Inflammatory macrophage (primary cell): ENCODE results near the gene ADCY10.
"Not testable (repeated sequence)": the region's sequence is repeated elsewhere in the genome, so short reads cannot be mapped to it uniquely, and the experiment has no call there.

Experiments
- DNase-seq, 2 donors: peaks; one replicate each; pipeline ENCODE4 v3.0.0-alpha.2; 2020 to 2022

Gene ADCY10

DNA sequence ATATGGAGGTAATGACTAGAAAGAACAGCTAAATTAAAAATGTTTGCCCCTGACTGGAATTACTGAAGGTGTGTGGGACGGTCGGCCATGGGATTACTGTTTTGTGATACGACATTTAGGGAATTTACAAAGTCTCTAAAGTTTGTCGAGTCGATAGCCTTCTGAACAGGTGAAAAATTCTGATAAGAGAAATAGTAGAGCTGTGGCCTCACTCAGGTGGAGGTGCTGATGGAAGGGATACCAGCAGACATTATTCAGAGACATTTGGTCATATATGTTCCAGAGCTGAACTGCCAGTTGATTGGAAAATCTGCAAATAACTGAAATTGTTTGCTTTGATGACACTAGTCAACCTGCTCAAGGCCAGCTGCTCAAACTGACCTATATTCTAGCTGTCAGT is 71.1 kb downstream of the ADCY10 start:
- no peak for DNase-seq

- DNase-seq, result no peak
Measured at GRCh38 chr1:167841530-167841929, 72.4 kb downstream of the ADCY10 start.

- no peak for DNase-seq
Measured at GRCh38 chr1:167839009-167839408, 74.9 kb downstream of the ADCY10 start.

GRCh38 chr1:167837326-167837725 is 76.6 kb downstream of the ADCY10 start:
- peak in 1 of 2 donors; percentile 12 for DNase-seq

DNA sequence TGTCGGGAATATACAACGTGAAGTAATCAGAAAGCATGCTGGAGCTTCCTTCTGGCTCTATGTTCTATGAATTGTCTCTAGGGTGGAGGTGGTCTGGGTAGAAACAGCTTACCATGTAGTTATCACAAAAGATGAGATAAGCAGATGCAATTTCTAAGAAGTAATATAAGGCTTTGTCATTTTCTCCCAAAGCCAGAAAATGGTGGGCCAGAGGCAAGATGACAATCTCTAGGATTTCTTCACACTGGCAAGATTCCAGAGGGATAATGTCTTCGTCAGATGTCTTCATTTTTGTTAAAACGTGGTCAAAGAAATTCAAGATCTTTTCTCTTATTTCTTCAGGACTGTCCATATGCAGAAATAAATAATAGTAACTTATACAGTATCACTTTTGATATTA is 77.7 kb downstream of the ADCY10 start:
- DNase-seq, result no peak

DNA sequence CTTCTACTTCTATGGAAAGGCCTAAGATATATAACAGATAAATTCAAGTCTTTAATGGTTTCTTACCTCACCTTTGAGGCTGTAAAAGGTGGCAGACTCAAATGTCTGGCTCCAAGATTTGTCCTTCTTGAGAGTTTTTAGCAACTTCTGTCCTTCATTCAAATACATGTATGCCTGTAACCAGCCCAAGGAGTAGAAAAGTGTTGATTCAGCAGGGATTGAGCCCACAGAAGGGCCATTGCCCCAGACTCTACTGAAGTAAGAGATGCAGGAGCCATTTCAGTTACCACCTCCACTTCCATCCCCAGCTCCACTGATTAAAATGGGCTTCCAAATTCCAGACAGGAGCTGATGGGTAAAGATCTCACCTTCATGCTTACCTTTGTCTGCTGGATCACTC is 80.0 kb downstream of the ADCY10 start:
- no peak for DNase-seq

- DNase-seq, result no peak
Measured at GRCh38 chr1:167832693-167833092, 81.2 kb downstream of the ADCY10 start.

GRCh38 chr1:167830668-167831067 is 83.3 kb downstream of the ADCY10 start:
- DNase-seq, result not testable (repeated sequence)

DNA sequence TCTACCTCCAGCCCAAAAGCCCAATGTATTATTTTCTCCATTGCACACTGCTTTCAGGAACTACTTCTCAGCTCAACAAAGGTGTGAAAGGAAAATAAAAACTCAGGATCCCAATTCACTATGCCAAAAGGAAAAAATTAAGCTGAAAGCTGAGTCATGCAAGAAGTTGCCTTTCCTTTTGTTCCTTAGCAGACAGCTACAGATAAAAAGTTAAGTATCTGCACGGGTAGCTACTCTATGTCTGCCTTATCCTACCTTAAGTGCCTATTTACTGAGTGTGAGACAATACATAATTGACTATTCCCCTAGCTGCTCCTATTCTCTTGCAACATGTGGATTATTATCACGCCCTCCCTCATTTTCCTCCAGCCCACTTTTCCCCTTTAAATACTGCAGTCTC is 84.1 kb downstream of the ADCY10 start:
- DNase-seq, result no peak

- DNase-seq, result no peak
Measured at GRCh38 chr1:167826127-167826526, 87.8 kb downstream of the ADCY10 start.

- no peak for DNase-seq
Measured at GRCh38 chr1:167825419-167826079, 88.4 kb downstream of the ADCY10 start.

- no peak for DNase-seq
Measured at GRCh38 chr1:167824163-167824794, 89.7 kb downstream of the ADCY10 start.

GRCh38 chr1:167821969-167822685 is 91.8 kb downstream of the ADCY10 start:
- no peak for DNase-seq

- DNase-seq, result no peak
Measured at GRCh38 chr1:167821356-167821685, 92.6 kb downstream of the ADCY10 start.

DNA sequence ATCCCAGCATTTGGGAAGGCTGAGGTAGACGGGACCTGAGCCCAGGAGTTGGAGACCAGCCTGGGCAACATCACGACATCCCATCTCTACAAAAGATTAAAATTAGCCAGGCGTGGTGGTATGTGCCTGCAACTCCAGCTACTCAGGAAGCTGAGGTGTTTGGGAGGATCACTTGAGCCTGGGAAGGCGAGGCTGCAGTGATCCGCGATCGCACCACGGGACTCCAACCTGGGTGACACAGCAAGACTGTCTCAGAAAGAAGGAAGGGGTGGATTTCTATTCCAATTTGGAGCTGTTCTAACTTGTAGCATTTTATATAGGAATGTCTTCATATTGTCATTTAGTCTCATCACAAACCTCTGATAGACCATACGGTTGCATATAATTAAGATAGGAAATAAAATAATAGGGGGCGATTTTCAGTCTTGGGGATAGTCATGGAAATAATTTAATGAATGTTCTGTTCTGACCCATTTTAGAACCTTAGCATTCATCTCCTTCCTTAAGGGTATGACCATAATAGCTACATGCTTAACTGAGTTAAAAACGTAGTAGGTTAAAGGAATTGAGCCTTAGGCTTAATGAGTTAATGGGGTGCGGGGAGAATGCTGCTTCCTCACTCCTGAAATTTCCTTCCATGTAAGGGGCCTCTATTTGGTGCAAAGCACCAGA is 93.1 kb downstream of the ADCY10 start:
- no peak for DNase-seq

DNA sequence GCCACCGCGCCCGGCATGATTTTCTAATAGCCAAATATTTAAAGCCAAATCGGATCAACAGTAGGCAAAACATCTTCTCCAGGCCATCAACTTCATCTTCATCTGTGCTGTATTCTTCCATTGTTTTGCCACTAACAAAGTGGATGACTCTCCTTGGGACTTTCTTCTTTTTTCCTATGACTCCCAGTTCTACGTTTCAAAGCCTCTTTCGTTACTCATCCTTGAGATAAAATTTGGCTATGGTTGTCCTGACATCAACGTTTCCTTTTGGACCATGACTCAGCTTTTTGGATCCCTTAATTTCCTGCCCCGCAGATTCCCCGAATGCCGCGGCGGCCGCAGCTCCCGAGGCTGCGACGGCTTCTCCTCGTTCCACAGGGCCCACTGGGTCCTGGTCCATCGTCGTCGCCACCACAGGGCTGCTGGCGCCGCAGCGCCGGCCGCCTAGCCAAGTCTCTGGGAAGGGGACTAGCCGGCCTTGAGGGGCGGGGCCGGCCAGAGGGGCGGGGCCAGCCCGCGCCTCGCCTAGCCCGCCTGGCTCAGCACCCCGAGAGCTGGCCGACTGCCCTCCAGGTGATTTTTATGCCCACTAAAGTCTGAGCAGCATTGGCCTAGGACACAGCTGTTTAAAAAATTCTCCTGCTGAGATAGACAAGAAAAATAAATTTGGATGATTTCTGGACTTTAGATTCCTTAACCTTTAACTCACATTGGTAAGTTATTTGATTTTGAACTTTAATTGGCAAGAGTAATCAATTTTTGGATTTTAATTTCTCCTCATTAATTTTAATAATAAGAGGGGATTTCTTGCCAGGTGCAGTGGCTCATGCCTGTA is 93.9 kb downstream of the ADCY10 start:
- peak; percentile 29 to 62 for DNase-seq

- no peak for DNase-seq
Measured at GRCh38 chr1:167815650-167816049, 98.3 kb downstream of the ADCY10 start.

DNA sequence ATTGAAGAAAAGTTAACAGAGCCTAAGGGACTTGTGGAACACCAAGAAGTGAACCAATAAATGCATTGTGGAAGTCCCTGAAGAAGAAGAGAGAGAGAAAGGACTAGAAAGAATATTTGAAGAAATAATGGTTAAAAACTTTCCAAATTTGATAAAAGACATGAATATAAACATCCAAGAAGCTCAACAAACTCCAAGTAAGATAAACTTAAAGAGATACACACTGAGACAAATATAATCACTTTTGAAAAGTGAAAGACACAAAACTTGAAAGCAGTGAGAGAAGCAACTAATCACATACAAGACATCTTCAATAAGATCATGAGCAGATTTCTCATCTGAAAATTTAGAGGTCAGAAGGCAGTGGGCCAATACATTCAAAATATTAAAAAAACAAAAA is 101.0 kb downstream of the ADCY10 start:
- DNase-seq, result no peak

- no peak for DNase-seq
Measured at GRCh38 chr1:167808690-167809089, 105.2 kb downstream of the ADCY10 start.

GRCh38 chr1:167808104-167808503 is 105.8 kb downstream of the ADCY10 start:
- DNase-seq, result no peak

DNA sequence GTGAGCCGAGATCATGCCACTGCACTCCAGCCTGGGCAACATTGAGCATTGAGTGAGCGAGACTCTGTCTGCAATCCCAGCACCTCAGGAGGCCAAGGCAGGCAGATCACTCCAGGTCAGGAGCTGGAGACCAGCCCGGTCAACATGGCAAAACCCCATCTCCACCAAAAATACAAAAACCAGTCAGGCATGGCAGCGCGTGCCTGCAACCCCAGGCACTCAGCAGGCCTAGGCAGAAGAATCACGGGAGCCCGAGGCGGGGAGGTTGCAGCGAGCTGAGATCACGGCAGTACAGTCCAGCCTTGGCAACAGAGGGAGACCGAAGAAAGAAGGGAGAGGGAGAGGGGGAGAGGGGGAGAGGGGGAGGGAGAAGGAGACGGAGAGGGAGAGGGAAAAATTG is 107.3 kb downstream of the ADCY10 start:
- DNase-seq, result not testable (repeated sequence)

DNA sequence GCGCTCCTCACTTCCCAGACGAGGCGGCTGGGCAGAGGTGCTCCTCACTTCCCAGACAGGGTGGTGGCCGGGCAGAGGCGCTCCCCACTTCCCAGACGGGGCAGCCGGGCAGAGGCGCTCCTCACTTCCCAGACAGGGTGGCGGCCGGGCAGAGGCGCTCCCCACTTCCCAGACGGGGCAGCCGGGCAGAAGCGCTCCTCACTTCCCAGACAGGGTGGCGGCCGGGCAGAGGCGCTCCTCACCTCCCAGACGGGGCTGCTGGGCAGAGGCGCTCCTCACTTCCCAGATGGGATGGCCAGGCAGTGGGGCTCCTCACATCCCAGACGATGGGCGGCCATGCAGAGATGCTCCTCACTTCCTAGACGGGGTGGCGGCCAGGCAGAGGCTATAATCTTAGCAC is 107.7 kb downstream of the ADCY10 start:
- DNase-seq, result not testable (repeated sequence)
